ENCODE measurements around the gene DNAJB11. TPM values are rescaled to one million over a fixed set of nuclear protein-coding genes. Genes with fewer than 3 reads are reported as not detected.

Gene DNAJB11
- total and polyA plus RNA-seq, 10 donors, result 27.5 to 98.2 (median 42.2) TPM

GRCh38 chr3:186551387-186551786 is 19.1 kb upstream of the DNAJB11 start:
- TF ChIP-seq, protein P1, sequence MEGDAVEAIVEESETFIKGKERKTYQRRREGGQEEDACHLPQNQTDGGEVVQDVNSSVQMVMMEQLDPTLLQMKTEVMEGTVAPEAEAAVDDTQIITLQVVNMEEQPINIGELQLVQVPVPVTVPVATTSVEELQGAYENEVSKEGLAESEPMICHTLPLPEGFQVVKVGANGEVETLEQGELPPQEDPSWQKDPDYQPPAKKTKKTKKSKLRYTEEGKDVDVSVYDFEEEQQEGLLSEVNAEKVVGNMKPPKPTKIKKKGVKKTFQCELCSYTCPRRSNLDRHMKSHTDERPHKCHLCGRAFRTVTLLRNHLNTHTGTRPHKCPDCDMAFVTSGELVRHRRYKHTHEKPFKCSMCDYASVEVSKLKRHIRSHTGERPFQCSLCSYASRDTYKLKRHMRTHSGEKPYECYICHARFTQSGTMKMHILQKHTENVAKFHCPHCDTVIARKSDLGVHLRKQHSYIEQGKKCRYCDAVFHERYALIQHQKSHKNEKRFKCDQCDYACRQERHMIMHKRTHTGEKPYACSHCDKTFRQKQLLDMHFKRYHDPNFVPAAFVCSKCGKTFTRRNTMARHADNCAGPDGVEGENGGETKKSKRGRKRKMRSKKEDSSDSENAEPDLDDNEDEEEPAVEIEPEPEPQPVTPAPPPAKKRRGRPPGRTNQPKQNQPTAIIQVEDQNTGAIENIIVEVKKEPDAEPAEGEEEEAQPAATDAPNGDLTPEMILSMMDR (IDR thresholded peaks at IDR 0.05 in 8 of 11, conservative IDR thresholded peaks at IDR 0.05 in 3 of 11), result no peak
- TF ChIP-seq POLR2AphosphoS5 (IDR thresholded peaks at IDR 0.05), result no peak
- TF ChIP-seq POLR2A (IDR thresholded peaks at IDR 0.05), result no peak
- intact Hi-C loops (cut with DNase I; ENCODE audit: low total_unique reads), result no loop called here
- 93 to 99% (median 95%) methylated on average over 6 of the region's 6 CpGs for WGBS, 5 donors
- H3K4me3 ChIP-seq, result no peak overlapping the region
- no peak for DNase-seq
- H3K27me3 ChIP-seq (replicated peaks in 1 of 7), result no peaks in the 10 kb centered on the region
- H3K36me3 ChIP-seq, result peaks cover 13 to 100% (median 73%) of the 10 kb centered on the region in 6 donors
- H3K27ac ChIP-seq, result no peak overlapping the region
- no peaks in the 10 kb centered on the region for H3K4me1 ChIP-seq
- H3K9me3 ChIP-seq, result no peaks in the 10 kb centered on the region

DNA sequence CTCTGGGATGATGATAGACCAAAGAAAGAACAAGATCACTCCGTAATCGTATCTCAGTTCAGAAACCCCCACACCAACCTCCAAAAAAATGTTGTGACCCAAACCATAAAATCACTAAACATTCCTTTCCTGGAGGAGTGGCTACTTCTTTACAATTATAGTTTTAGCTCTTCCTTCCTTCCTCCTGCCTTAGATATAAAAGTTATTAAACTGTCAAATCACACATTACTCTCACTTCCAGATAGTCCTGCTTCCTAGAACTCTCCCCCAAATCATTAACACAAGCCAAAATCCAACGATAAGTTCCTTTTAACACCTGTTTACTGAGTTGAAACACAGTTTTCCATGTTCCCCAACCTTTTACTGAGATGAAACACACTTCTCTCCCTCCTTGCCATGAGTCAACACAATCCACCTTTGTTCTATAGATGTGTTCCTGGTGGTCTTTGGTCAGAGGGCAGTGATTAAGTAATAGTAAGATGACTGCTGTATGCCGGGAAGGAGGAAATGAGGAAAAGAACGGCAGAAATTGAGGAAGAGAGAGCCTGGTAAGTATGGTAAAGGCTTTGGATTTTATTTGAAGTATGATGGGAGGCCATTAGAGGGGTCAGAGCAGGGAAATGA is 18.0 kb upstream of the DNAJB11 start:
- Histone ChIP-seq H3K27me3 (replicated peaks in 1 of 7) (no peaks in the 10 kb centered on the region), H3K4me3 (no peak overlapping the region), H3K9me3 (no peaks in the 10 kb centered on the region), H3K4me1 (no peaks in the 10 kb centered on the region), H3K36me3 (peaks cover 13 to 100% (median 77%) of the 10 kb centered on the region in 6 donors), H3K27ac (no peak overlapping the region)
- TF ChIP-seq POLR2A (IDR thresholded peaks at IDR 0.05), result no peak
- TF ChIP-seq, protein P1 (IDR thresholded peaks at IDR 0.05 in 8 of 11, conservative IDR thresholded peaks at IDR 0.05 in 3 of 11), result no peak
- no peak for TF ChIP-seq POLR2AphosphoS5 (IDR thresholded peaks at IDR 0.05)
- no peak for DNase-seq
- WGBS, 5 donors, result 65 to 79% (median 72%) methylated on average over 5 of the region's 5 CpGs
- intact Hi-C loops (cut with DNase I; ENCODE audit: low total_unique reads), result no loop called here

DNA sequence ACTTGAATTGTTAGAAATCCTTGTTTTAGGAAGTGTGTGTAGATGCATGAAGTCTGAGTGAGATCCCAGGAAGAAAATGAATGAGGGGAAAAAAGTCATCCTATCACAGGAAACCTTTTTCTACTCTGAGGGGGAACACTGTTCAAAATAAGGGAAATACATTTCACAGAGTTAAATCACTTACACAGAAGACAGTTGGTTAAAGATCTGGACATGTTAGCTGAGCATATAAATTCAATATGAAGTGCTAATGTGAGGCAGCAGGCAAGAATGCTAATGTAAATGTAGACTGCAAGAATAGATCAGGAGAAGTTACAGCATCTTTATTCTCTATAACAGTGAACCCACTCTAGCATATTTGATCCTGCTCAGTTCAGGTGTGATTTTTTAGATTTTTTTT is 5.9 kb upstream of the DNAJB11 start:
- H3K36me3 ChIP-seq, result peaks cover 0 to 39% (median 4%) of the 10 kb centered on the region in 6 donors
- intact Hi-C loops (cut with DNase I; ENCODE audit: low total_unique reads), result no loop called here
- no peaks in the 10 kb centered on the region for H3K9me3 ChIP-seq
- H3K27me3 ChIP-seq (replicated peaks in 1 of 7), result no peaks in the 10 kb centered on the region
- H3K27ac ChIP-seq, result no peak overlapping the region
- no peak for DNase-seq
- no peak for TF ChIP-seq POLR2AphosphoS5 (IDR thresholded peaks at IDR 0.05)
- TF ChIP-seq POLR2A (IDR thresholded peaks at IDR 0.05), result no peak
- TF ChIP-seq, protein P1 (IDR thresholded peaks at IDR 0.05 in 8 of 11, conservative IDR thresholded peaks at IDR 0.05 in 3 of 11), result no peak
- H3K4me3 ChIP-seq, result no peak overlapping the region
- H3K4me1 ChIP-seq, result peaks cover 18 to 94% (median 56%) of the 10 kb centered on the region in 6 donors

DNA sequence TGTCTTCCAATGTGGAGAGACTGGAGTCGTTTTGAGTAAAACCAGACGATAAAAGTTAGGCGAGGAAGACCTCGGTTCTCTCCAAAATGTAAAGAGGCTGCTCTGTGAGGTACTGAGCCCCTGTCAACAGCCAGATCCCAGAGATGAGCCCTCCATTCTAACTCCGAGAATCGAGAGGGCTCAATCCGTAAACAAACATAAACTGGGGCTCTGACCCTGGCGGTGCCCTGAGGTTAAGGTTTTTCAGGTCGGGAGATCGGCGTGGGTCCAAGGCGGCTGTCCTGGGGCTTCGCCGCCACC is 3.8 kb upstream of the DNAJB11 start:
- H3K9me3 ChIP-seq, result no peaks in the 10 kb centered on the region
- H3K36me3 ChIP-seq, result peaks cover 0 to 24% (median 3%) of the 10 kb centered on the region in 6 donors
- H3K4me3 ChIP-seq, result peak overlapping the region; percentile 58 to 92 (median 72)
- DNase-seq, result no peak
- peaks cover 24 to 88% (median 61%) of the 10 kb centered on the region in 6 donors for H3K4me1 ChIP-seq
- no peaks in the 10 kb centered on the region for H3K27me3 ChIP-seq (replicated peaks in 1 of 7)
- intact Hi-C loops (cut with DNase I; ENCODE audit: low total_unique reads), result no loop called here
- peak overlapping the region; percentile 57 to 94 (median 91) for H3K27ac ChIP-seq
- TF ChIP-seq, protein P1 (IDR thresholded peaks at IDR 0.05 in 8 of 11, conservative IDR thresholded peaks at IDR 0.05 in 3 of 11), result no peak
- TF ChIP-seq POLR2AphosphoS5 (IDR thresholded peaks at IDR 0.05) (no peak), POLR2A (IDR thresholded peaks at IDR 0.05) (no peak)
- 0 to 2% (median 0%) methylated on average over 7 to 14 of the region's 14 CpGs for WGBS, 5 donors

All from spleen (tissue), 11 donors.